ENCODE results near the gene RPTOR. TPM values are rescaled to one million over a fixed set of nuclear protein-coding genes. Genes with fewer than 3 reads are reported as not detected.

RPTOR gene
- total and polyA plus RNA-seq, 10 of the 15 experiments (the other 5 are each of a cell fraction or from before 2014, with no cell fraction given) = 0.18 to 32.1 (median 7.8) TPM

DNA sequence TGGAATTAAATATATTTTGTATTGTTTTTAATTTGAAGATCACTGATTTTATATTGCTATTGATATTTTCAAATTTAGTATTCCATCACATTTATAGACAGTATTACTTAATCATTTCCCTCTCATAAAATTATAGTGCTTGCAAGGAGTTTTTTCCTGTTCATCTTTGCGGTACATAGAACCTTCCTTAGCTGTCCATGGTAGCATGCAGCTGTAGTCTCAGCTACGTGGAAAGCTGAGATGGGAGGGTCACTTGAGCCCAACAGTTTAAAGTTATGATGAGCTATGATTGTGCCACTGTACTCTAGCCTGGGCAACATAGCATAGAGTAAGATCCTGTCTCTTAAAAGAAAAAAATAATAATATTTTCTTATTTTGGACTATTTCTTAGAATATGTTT lies 231.2 kb downstream of the RPTOR start:
- no peak overlapping the region for H3K4me3 ChIP-seq
- ChIA-PET SMC1A (ENCODE audit: uncharacterized antibody, unreplicated experiment) (interaction anchor here (0.7 to 1.9 kb wide), 4 partner anchors 9 to 498 kb away, joined by 3 to 5 read pairs (median 4); no protein-coding TSS in a partner anchor), POLR2A (interaction anchor here (0.6 to 1.5 kb wide), 3 partner anchors 17 to 81 kb away, joined by 3 read pairs; no protein-coding TSS in a partner anchor), CTCF (interaction anchor here (0.6 to 3.0 kb wide), 3 partner anchors 12 to 54 kb away, joined by 3 to 10 read pairs (median 3); no protein-coding TSS in a partner anchor), RAD21 (ENCODE audit: unreplicated experiment) (interaction anchor here (0.7 kb wide), 1 partner anchor 213 kb away, joined by 3 read pairs; no protein-coding TSS in a partner anchor)
- no peak for FAIRE-seq
- TF ChIP-seq HDAC2 (IDR thresholded peaks at IDR 0.05) = no peak
- no peak for TF ChIP-seq ETV6 (conservative IDR thresholded peaks at IDR 0.05 in 1 of 2, IDR thresholded peaks at IDR 0.05 in 1 of 2; ENCODE audit: borderline replicate concordance in 1 of 2, low read depth in 1 of 2)
- no peak for TF ChIP-seq GATAD2B (conservative IDR thresholded peaks at IDR 0.05; ENCODE audit: low read depth)
- TF ChIP-seq ASH2L (IDR thresholded peaks at IDR 0.05; ENCODE audit: borderline replicate concordance, low read depth) = no peak
- TF ChIP-seq TCF3 (IDR thresholded peaks at IDR 0.05; ENCODE audit: borderline replicate concordance, insufficient read depth, low read depth, low read length) = no peak
- TF ChIP-seq JUNB (IDR thresholded peaks at IDR 0.05) = no peak
- TF ChIP-seq LARP7 (IDR thresholded peaks at IDR 0.05) = no peak
- TF ChIP-seq, protein P1, sequence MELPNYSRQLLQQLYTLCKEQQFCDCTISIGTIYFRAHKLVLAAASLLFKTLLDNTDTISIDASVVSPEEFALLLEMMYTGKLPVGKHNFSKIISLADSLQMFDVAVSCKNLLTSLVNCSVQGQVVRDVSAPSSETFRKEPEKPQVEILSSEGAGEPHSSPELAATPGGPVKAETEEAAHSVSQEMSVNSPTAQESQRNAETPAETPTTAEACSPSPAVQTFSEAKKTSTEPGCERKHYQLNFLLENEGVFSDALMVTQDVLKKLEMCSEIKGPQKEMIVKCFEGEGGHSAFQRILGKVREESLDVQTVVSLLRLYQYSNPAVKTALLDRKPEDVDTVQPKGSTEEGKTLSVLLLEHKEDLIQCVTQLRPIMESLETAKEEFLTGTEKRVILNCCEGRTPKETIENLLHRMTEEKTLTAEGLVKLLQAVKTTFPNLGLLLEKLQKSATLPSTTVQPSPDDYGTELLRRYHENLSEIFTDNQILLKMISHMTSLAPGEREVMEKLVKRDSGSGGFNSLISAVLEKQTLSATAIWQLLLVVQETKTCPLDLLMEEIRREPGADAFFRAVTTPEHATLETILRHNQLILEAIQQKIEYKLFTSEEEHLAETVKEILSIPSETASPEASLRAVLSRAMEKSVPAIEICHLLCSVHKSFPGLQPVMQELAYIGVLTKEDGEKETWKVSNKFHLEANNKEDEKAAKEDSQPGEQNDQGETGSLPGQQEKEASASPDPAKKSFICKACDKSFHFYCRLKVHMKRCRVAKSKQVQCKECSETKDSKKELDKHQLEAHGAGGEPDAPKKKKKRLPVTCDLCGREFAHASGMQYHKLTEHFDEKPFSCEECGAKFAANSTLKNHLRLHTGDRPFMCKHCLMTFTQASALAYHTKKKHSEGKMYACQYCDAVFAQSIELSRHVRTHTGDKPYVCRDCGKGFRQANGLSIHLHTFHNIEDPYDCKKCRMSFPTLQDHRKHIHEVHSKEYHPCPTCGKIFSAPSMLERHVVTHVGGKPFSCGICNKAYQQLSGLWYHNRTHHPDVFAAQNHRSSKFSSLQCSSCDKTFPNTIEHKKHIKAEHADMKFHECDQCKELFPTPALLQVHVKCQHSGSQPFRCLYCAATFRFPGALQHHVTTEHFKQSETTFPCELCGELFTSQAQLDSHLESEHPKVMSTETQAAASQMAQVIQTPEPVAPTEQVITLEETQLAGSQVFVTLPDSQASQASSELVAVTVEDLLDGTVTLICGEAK (IDR thresholded peaks at IDR 0.05; ENCODE audit: borderline replicate concordance) = no peak
- no peak for TF ChIP-seq EP300 (IDR thresholded peaks at IDR 0.05; ENCODE audit: borderline replicate concordance in 1 of 2, control insufficient read depth in 1 of 2, low read depth in 2 of 2, low read length in 2 of 2)
- TF ChIP-seq FOS (IDR thresholded peaks at IDR 0.05; ENCODE audit: borderline replicate concordance, extremely low read depth, insufficient read length) = no peak
- no peak for TF ChIP-seq EGR1 (IDR thresholded peaks at IDR 0.05; ENCODE audit: borderline replicate concordance in 1 of 2, low read depth in 2 of 2, low read length in 2 of 2)
- TF ChIP-seq CHD1 (IDR thresholded peaks at IDR 0.05; ENCODE audit: low read depth, low read length) = no peak
- TF ChIP-seq ZNF274 (IDR thresholded peaks at IDR 0.05; ENCODE audit: insufficient read depth, insufficient read length) = no peak
- TF ChIP-seq, protein P2, sequence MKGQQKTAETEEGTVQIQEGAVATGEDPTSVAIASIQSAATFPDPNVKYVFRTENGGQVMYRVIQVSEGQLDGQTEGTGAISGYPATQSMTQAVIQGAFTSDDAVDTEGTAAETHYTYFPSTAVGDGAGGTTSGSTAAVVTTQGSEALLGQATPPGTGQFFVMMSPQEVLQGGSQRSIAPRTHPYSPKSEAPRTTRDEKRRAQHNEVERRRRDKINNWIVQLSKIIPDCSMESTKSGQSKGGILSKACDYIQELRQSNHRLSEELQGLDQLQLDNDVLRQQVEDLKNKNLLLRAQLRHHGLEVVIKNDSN (IDR thresholded peaks at IDR 0.05; ENCODE audit: borderline replicate concordance, extremely low read length, insufficient read depth, low read depth, low read length) = no peak
- no peak for TF ChIP-seq BMI1 (IDR thresholded peaks at IDR 0.05; ENCODE audit: borderline replicate concordance)
- no peak for TF ChIP-seq STAT3 (IDR thresholded peaks at IDR 0.05; ENCODE audit: low read depth, low read length)
- TF ChIP-seq NFIC (IDR thresholded peaks at IDR 0.05; ENCODE audit: low read depth, low read length) = no peak
- TF ChIP-seq MYC (IDR thresholded peaks at IDR 0.05; ENCODE audit: insufficient read depth, insufficient read length, insufficient replicate concordance, low read length, severe bottlenecking) = no peak
- TF ChIP-seq RELA (IDR thresholded peaks at IDR 0.05; ENCODE audit: borderline replicate concordance, partially characterized antibody) = no peak
- H3K36me3 ChIP-seq (ENCODE audit: control insufficient read depth in 2 of 2, insufficient read depth in 2 of 2, low read length in 1 of 2) = peaks cover 3 to 10% of the 10 kb centered on the region in 2 experiments; a peak in 3 of 4 replicates
- intact Hi-C loops (cut with micrococcal nuclease; ENCODE audit: unreplicated experiment) (no loop called here), in situ Hi-C loops (cut with MboI) (no loop called here)
- H2AFZ ChIP-seq (ENCODE audit: control insufficient read depth, low read depth, low read length) = no peak overlapping the region
- no TSS peak for BruUV-seq (replicated peaks)
- no peaks in the 10 kb centered on the region for H4K20me1 ChIP-seq (ENCODE audit: control insufficient read depth, insufficient read depth)
- ATAC-seq = no peak
- no peak overlapping the region for H3K9ac ChIP-seq (ENCODE audit: control insufficient read depth, insufficient read depth, low read length)
- H3K27me3 ChIP-seq (replicated peaks in 1 of 2; ENCODE audit: control insufficient read depth in 2 of 2, insufficient read depth in 2 of 2, low read length in 1 of 2) = no peaks in the 10 kb centered on the region
- no peaks in the 10 kb centered on the region for H3K79me2 ChIP-seq (ENCODE audit: control insufficient read depth, insufficient read depth, low read length)
- no peak overlapping the region for H3K27ac ChIP-seq (ENCODE audit: control insufficient read depth, insufficient read depth)
- WGBS (ENCODE audit: insufficient coverage, insufficient replicate concordance, low lambda C conversion rate, missing lambda C conversion rate) = 94% methylated on average over 2 of the region's 2 CpGs
- H3K4me2 ChIP-seq (ENCODE audit: control insufficient read depth, insufficient read depth) = no peak overlapping the region
- DNase-seq (ENCODE audit: low read depth, low spot score) = no peak
- peaks cover 37% of the 10 kb centered on the region for H3K4me1 ChIP-seq (ENCODE audit: control insufficient read depth, insufficient read depth, low read length)
- no peaks in the 10 kb centered on the region; the same call in 2 of the 3 replicates for H3K9me3 ChIP-seq (replicated peaks; ENCODE audit: control insufficient read depth, insufficient read depth, low read length)
